T1000 (cell line): Measurements from ENCODE around the gene TNNT2.

Source experiments
- DNase-seq: peaks from one replicate; lab custom pipeline; 2025; ENCODE audit warnings: mixed read lengths; lab: John Stamatoyannopoulos, UW

TNNT2 gene

DNA sequence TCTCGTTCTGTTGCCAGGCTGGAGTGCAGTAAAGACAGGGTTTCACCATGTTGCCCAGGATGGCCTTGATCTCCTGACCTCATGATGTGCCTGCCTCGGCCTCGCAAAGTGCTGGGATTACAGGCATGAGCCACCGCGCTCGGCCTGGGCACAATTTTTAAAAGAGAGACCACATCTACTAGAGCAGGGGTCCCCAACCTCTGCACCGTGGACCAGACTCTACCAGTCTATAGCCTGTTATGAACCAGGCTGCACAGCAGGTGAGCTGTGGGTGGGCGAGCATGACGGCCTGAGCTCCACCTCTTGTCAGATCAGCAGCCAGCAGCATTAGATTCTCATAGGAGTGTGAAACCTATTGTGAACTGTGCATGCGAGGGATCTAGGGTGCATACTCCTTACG lies 20.8 kb downstream of the TNNT2 start:
- no peak for DNase-seq

DNA sequence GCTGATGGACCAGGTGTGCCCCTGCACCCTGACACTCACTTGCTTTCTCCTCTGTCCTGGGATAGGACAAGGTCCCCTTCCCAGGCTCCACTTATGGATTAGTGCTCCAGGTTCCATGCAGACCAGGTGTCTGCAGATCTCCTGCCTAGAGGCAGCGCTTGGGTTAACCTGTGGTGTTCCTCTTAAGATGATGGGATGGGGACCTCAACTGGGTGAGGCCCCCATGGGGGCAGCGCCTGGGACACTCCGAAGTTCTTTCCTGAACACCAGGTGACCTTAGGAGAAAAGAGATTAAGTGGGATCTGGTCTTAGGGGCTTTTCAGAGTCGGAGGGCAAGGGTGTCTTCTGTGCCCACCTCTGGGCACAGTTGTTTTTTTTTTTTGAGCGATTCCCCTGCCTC lies 21.2 kb downstream of the TNNT2 start:
- no peak for DNase-seq

DNA sequence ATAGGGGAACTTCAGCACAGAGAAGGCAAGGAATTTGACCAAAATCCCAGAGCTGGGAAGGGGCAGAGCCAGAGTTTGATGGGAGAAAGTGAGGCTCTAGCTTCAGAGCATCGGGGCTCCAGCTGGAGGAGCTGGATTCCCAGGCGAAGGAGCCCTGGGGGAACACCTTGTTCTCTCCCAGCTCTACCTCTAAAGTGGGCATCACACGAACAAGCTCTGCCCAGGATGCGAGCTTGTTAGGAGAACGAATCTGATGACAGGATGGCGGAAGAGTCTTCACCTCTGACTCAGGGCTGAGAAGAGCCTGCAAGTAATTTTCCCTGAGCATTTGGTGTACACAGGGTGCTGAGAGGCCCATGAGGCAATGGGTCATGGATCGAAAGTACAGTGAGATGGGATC lies 22.0 kb downstream of the TNNT2 start:
- no peak for DNase-seq

DNA sequence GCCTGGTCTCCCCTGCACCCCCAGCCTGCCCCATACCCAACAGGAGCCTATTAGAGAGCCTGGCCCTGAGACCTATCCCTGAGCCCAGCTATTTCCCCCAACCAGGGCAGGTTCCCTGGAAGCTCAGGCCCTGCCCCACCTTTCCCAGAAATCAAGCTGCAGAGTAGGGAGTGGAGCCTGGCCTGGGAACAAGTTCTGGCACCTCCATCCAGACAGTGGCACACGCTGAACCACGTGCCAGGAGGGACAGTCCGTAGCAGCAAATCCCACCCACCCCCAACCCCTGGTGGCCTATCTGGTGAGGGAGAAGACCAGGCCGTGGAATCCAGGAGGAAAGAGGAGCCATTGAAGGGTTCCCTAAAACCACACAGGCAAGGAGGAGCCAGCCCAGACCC lies 22.6 kb downstream of the TNNT2 start:
- DNase-seq: no peak

DNA sequence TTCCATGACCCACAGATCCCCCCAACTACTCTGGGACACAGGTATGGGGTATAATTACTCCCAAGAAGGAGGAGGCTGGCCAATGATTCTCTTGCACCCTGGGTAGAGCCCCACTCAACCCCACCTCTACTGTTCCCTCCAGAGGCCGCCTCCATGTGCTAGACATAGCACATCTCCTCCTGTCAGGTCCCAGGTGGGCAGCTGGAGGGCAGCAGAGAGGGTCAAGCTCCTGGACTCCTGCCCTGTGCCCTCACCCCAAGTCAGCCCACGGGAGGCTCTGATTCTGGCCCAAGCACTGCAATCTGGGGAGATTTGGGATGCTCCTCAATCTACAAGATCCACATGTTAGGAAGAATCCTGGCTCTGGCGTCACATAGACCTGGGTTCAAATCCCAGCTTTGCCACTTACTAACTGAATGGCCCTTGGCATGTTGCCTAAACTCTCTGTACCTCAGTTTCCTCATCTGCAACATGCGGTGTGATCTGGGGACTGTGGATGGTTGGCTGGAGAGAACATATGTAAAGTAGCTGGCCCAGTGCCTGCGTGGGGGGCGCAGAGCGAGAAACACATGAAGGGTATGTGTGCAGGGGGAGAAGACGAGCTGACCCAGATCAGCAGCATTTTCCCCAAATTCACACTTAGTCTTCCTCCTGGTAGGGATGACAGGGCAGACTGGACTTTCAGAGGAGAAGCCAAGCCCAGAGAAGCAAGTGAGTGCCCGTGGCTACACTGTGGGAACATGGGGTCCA lies 23.2 kb downstream of the TNNT2 start:
- no peak for DNase-seq

DNA sequence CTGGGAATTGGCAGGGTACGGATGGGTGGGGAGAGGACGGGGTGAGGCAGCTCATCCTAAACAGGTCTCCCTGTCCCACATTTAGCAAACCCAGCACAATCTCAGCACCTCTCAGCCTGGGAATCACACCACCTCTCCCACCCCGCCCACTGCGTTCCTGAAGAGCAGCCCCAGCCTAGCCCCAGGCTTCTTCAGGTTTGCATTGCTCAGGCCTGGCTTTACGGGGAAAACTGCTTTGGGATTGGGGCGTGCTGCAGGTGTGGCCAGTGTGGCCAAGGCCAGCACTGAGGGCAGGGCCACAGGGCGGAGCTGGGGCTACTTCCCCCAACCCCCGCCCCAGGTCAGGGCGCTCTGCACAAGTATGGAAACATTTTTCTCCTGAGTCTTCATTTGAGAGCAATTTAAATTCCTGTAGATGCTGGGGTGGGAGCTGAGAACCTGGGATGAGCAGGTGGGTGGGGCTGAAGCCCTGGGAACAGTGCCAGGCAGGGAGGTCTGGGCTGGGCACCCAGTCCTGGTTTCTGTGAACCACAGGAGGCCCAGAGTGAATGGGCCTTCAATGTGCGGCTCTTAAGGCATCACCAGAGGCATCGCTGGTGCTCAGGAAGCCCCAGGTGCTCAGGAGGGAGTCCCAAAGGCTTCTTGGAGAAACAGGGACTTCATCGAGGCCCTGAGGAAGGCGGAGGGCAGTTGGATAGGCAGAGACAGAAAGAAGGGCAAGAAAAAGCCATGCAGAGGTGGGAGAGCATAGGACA lies 24.1 kb downstream of the TNNT2 start:
- DNase-seq: no peak

DNA sequence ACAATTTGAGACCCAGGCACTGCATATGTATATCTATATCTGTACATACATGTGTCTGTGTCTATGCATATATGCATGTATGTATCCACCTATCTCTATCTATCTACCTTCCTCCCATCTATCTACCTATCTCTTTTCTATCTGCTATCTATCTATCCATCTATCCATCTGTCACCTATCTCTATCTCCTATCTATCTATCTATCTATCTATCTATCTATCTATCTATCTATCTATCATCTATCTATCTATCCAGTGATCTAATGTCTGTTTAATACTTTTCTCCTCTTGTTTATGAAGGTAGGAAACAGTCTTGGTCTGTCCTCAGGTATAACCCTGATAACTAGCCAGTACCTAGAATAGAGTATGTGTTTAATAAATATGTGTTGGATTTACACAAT lies 25.9 kb downstream of the TNNT2 start:
- DNase-seq: no peak

DNA sequence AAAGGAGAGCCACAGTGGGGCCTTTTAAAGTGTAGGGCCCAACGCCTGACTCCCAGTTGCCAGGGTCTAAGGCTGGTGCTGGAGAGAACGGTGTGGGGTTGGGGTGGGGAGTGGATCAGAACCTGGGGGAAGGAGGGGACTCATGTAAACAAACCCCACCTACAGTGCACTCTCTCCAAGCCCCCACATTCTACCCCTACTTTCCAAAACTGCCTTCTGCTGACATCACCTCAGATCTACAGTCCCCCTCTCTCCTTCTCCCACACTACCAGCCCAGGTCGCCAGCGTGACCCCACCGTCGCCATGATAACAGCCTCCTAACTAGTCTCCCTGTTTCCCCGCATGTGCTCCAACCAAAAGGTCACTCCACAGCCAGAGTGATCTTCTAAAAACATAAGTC lies 26.6 kb downstream of the TNNT2 start:
- DNase-seq: no peak

DNA sequence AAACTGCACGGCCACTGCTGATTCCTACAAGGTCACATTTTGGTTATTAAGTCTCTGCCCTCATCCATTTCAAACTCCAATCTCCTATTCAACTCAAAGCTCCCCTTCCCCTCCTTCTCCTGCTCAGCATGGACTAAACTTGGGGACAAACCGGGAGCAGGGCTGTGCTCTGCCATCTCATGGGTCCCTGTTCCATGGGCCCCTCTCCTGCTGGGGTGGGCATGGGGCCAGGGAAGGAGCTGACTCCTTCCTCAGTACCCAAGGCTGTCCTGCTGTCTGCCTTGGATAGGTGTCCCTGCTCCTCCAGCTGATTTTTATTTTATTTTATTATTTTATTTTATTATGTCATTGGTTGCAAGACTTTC lies 27.1 kb downstream of the TNNT2 start:
- DNase-seq: no peak

DNA sequence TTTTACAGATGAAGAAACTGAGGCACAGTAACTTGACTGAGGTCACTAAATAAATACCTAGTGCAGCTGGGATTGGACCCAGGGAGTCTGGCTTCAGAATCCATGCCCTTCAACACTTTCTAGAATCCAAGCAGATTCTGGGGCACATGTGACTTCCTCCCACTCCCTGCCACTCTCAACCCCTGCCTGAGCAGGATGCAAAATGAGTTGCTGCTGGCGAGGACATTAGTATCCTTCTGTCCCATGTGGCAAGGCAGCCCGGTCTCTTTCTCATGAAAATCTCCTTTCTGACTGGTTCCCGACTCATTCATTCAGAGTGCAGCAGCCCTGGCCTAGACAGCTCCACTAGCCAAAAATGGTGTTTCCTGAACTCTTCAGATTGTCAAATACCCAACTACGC lies 28.4 kb downstream of the TNNT2 start:
- no peak for DNase-seq

DNA sequence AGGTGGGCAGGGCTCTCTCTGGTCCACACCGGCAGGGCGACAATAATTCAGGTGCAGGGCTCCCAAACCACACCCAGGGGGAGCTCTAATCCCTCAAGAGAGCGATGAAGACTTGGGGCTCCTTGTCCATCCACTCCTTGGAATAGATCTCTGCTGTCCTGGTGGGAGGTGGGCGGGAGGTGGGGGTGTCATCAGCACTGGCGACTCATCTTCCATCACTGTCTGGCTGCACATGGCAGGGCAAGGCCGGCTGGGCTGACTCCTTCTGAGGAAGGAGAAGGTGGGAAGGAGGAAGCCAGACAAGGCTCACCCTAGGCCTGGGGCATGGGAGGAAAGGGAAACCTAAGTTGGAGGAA lies 29.3 kb downstream of the TNNT2 start:
- no peak for DNase-seq

DNA sequence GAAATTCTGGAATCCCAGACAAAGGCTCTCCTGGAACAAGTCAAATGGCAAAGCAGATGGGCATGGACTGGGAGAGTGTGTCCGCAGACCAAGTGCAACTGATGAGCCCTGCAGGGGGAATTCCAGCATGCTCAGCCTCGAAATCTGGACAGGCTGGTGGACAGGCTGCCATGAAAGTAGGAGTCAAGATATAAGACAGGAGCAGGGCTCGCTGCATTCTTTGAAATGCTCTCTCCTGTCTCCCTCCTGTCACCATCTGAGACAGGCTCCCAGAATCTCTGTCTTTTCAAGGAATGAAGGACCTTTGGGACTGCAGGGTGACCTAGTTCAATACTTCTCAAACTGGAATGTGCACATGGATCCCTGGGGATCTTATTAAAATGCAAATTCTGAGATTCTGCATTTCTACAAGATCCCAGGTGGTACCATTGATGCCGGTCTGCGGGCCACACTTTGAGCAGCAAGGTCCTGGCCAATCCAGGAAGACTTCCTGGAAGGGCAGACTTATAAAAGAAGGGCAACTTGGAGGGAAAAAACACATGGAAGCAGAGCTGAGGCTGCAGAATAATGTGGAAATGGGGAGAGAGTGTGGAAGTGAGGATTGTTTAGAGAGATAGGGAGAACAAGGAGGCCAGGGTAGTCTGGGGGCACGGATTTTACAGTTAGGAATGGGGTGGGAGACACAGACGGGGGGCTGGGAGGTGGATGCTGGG lies 29.8 kb downstream of the TNNT2 start:
- no peak for DNase-seq

DNA sequence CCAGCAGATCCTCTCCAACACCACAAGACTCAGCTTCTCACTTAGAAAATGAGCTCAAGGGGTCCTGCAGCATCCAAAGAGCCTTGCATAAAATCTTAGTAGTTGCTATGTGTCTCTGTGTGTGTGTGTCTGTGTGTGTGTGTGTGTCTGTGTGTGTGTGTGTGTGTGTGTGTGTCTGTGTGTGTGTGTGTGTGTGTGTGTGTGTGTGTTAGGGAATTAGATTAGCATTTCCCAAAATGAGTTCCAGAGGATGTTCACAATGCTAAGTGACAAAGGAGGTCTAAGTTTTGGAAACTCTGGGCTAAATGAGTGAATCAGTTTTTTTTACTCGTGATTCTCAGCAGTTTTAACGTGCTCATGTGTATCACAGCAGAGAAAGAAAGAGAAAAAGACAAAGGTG lies 30.5 kb downstream of the TNNT2 start:
- no peak for DNase-seq

DNA sequence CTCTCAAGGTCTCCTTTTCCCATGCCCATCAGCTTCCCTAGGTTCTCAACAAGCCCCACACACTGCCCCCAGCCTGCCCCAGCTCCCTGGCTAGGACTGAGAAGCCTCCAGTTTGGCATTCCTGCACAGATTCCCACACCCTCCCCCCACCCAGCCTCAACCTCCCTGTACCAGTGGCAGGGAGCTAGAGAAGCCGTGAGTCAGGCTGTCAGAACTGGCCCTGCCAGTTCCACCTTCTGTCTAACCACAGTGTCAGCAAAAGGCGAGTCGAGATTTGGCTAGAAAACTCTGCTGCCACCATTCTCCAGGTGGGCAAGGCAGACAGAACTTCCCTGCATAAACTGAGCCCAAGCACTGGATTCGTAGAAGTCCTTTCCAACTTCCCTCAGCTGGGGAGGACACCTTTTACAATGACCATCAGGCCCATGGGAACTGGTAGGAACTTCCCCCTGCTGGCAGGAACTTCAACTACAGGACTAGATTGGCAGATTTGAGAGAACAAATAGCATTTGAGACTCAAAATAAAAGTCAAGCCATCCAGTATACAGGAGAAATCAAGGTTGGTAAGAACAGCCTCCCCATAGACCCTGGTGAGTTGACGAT lies 31.0 kb downstream of the TNNT2 start:
- no peak for DNase-seq

DNA sequence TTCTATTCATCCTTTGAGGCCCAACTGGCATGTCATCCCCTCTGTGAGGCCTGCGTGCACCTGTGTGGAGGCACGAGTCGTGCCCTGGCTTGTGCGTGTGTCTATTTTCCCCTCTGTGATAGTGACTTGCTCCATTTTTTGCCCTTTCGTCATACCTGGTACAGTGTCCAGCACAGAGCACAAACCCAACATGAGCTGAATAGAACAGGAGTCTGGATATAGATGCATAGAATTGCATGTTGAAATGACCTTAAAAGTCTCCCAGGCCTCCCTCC lies 32.5 kb downstream of the TNNT2 start:
- DNase-seq: no peak

DNA sequence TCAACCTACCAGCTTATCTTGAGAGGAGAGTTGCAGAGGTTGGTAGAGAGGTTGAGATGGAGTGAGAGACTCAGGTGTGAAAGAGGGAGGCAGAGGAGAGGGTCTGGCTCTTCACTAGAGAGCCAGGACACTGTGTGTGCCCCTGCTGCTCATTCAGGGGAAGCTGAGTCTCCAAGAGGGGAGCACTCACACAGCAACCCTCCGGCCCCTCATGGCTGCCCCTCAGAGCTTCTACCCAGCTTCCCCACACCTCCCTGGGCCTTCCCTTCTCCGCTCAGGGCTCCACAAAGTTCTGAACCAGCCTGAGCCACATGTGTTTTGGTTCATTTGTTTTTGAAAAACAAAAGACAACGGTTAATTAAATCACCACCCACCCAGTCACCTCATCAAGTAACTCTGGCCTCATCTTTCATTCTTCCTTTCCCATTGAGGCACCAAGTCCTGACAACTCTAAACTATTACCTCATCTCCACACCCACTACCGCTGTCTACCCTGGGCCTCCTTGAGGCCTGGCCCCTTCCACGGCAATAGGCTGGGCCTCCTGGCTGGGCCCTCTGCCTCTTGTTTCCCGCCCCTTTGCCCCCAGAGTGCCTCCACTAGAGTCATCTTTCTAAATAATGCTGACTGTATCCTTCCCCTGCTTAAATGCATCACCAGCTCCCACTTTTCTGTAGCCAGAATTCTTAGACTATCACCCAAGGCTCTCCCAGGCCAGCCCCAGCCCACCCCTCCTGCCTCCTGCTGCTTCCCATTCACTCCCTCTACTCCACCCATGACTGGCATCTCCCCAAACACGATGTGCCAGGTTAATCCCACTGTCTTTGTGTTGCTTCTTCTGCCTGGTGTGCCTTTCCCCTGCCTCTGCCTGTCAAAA lies 33.0 kb downstream of the TNNT2 start:
- DNase-seq: no peak

DNA sequence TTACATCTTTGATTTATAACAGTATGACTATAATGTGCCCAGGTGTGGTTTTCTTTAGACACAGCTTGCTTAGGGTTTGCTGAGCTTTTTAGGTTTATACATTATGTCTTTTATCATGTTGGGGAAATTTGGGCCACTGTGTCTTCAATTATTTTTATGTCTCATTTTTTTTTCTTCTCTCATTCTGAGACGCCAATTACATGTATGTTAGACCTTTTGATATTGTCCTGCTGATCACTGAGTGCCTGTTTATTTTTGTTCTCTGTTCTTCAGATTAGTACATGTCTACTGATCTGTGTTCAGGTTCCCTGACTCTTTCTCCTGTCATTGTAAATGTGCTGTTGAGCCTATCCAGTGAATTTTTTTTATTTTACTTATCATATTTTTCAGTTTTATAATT lies 36.1 kb downstream of the TNNT2 start:
- no peak for DNase-seq

DNA sequence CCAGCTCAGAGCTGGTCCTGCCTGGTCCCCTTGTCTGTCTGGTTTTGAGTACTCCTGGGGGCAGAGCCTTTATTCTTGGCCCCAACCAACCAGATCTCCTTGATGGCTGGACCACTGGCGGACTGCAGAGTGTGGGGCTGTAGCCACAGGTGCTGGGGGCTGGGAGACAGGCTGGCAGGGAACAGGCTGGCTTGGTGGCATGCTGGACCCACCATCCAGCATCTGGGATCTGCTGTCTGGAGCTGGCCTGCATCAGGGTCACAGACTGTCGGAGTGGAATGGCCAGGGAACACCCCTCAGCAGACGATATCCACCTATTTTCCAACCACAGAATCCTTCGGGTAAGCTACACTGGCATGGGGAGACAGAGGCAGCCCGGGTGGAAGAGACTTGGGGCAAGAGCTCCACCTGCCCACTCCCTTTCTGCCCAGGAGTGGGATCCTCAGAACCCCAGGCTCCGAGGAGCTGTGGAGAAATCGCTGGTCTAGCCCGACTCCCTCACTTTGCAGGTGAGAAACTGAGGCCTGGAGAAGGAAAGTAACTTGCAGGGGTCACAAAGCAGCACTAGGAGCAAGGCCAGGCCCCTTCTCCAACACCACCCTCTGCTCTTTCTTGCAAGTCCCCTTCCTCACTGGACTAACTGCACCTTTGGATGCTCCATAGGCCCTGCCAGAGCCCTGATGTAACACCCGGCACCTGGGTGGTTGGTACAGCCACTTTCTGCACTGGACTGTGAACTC lies 40.6 kb downstream of the TNNT2 start:
- DNase-seq: no peak

DNA sequence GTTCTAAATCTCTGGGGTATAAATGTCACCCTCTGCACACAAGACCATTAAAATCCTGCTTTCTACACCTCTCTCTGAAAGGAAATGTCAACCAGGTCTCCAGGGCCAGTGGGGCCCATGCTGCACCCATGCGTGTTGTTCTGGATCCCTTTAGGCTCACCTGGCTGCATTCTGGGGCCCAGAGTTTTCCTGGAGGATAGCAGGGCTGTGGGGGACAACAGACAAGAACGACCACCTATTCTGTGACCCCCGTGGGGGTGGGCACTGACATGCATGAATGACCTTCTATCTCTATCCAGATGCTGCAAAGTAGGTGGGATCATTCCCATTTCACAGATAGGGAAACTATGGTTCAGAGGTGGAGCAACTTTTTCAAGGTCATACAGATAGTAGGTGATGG lies 41.6 kb downstream of the TNNT2 start:
- DNase-seq: no peak

DNA sequence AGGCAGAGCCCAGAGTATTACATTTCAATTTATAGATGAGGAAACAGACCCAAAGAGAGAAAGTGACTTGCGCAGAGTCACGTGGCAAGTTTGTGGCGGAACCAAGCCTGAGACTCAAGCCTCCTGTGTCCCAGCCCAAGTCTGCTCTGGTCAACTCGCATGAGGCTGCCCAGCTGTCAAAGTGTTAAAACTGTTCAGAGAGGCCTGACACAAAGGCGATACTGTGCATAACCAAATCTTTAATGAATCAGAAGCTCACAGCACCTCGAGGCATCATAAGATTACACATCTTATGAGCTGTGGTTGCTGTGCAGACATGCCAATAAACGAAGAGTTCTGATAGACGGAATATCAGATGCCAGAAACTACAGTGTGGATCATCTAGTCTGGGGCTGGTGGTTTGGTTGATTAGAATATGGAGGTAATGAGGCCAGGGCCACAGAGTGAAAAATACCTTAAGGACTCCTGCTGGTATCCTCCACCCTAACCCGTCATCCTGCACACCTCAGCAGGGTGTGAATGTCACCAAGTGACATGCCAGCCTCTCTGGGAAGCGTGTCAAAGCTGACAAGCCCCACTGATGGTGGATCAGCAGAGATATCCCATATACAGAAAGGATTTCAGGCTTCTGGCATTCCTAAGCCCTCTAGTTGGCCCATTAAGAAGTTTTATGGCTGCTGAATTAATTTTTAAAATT lies 42.2 kb downstream of the TNNT2 start:
- no peak for DNase-seq
